SK-N-SH (cell line): Measurements from ENCODE around the gene CENPL. TPM values are rescaled to one million over a fixed set of nuclear protein-coding genes. Genes with fewer than 3 reads are reported as not detected.
"Not testable (repeated sequence)": the region's sequence is repeated elsewhere in the genome, so short reads cannot be mapped to it uniquely, and the experiment has no call there.

ENCODE experiments used
- CTCF ChIA-PET: fragments of 300-600, 350-600 bp; formaldehyde crosslinking; extraction: SDS; loops from one replicate; lab custom pipeline; 2021; lab: Yijun Ruan, JAX
- POLR2A ChIA-PET: fragments of 350-600 bp; sonication (Branson Sonifier 250); formaldehyde crosslinking; extraction: SDS; loops from one replicate; lab custom pipeline; 2020; ENCODE audit warnings: antibody characterized with exemption, inconsistent platforms; lab: Yijun Ruan, JAX
- DNase-seq: peaks from one replicate; pipeline ENCODE4 v3.0.0; 2012
- H2AFZ ChIP-seq: fragments of 200-600 bp; sonication (generic); 2 replicates; pipeline ENCODE4 v1.8.1; 2016; ENCODE audit warnings: antibody characterized with exemption, mild to moderate bottlenecking, low read depth
- H3F3A ChIP-seq: fragments of 200-600 bp; sonication (generic); replicated peaks from 2 replicates; pipeline ENCODE3; 2016; ENCODE audit warnings: antibody characterized with exemption, mild to moderate bottlenecking; ENCODE audit not compliant: insufficient read depth
- H3K27ac ChIP-seq, 2 experiments: fragments of 200-500 bp in 1 of 2; fragments of 200-600 bp in 1 of 2; sonication (Bioruptor generic) in 1 of 2; sonication (generic), shearing (Covaris generic) in 1 of 2; 2 replicates each; pipeline versions ENCODE4 v1.5.1 to v1.6.1; 2014 to 2016; ENCODE audit warnings: low read depth in 2 of 2, inconsistent platforms in 1 of 2, low read length in 1 of 2, mild to moderate bottlenecking in 1 of 2, mixed read lengths in 1 of 2
- H3K27me3 ChIP-seq: fragments of 200-600 bp; sonication (generic), shearing (Covaris generic); 2 replicates; pipeline ENCODE4 v1.6.1; 2016; ENCODE audit warnings: mixed run types; ENCODE audit not compliant: insufficient read depth
- H3K36me3 ChIP-seq, 2 experiments: fragments of 200-500 bp in 1 of 2; fragments of 200-600 bp in 1 of 2; sonication (Bioruptor generic) in 1 of 2; sonication (generic) in 1 of 2; replicated peaks in 1 of 2; 2 replicates each; pipeline versions ENCODE3 to v1.5.1; 2014 to 2016; ENCODE audit warnings: low read length in 1 of 2, mild to moderate bottlenecking in 1 of 2; ENCODE audit not compliant: insufficient read depth in 2 of 2, control insufficient read depth in 1 of 2
- H3K4me1 ChIP-seq, 2 experiments: fragments of 200-500 bp in 1 of 2; fragments of 200-600 bp in 1 of 2; sonication (Bioruptor generic) in 1 of 2; sonication (generic), shearing (Covaris generic) in 1 of 2; 2 replicates each; pipeline versions ENCODE4 v1.5.1 to v1.6.1; 2014 to 2016; ENCODE audit warnings: low read depth in 1 of 2, low read length in 1 of 2, mixed run types in 1 of 2; ENCODE audit not compliant: insufficient read depth in 2 of 2, control insufficient read depth in 1 of 2
- H3K4me2 ChIP-seq: fragments of 200-600 bp; sonication (generic), shearing (Covaris generic); 2 replicates; pipeline ENCODE4 v1.6.1; 2017; ENCODE audit warnings: mixed run types
- H3K4me3 ChIP-seq, 2 experiments: fragments of 200-500 bp in 1 of 2; fragments of 200-600 bp in 1 of 2; sonication (Bioruptor generic) in 1 of 2; sonication (generic), shearing (Covaris generic) in 1 of 2; 2 replicates each; pipeline versions ENCODE4 v1.5.1 to v1.8.1; 2014 to 2016; ENCODE audit warnings: low read depth in 2 of 2, inconsistent platforms in 1 of 2, low read length in 1 of 2, mild to moderate bottlenecking in 1 of 2, mixed read lengths in 1 of 2, moderate library complexity in 1 of 2
- H3K79me2 ChIP-seq: fragments of 200-600 bp; sonication (generic); 2 replicates; pipeline ENCODE4 v1.8.1; 2017; ENCODE audit warnings: mild to moderate bottlenecking; ENCODE audit not compliant: insufficient read depth
- H3K9ac ChIP-seq: fragments of 200-600 bp; sonication (generic); 2 replicates; pipeline ENCODE4 v1.6.1; 2017; ENCODE audit warnings: mixed run types
- H3K9me2 ChIP-seq: fragments of 200-600 bp; sonication (generic); 2 replicates; pipeline ENCODE4 v1.6.1; 2017; ENCODE audit warnings: mixed run types
- H3K9me3 ChIP-seq: fragments of 200-600 bp; sonication (generic); 2 replicates; pipeline ENCODE4 v1.6.1; 2017; ENCODE audit warnings: mixed run types, mild to moderate bottlenecking, moderate library complexity
- H4K20me1 ChIP-seq: fragments of 200-600 bp; sonication (generic); 2 replicates; pipeline ENCODE4 v1.6.1; 2017; ENCODE audit warnings: mild to moderate bottlenecking, mixed run types; ENCODE audit not compliant: insufficient read depth
- ELF1 ChIP-seq: IDR thresholded peaks from 2 replicates; pipeline ENCODE4 v1.4.0; 2012
- EP300 ChIP-seq, 2 experiments: IDR thresholded peaks; 2 replicates each; pipeline versions ENCODE4 v1.4.0 to v1.6.1; 2012; ENCODE audit warnings: borderline replicate concordance in 1 of 2, low read depth in 1 of 2, low read length in 1 of 2
- EZH2phosphoT487 ChIP-seq: fragments of 200-600 bp; sonication (generic); IDR thresholded peaks from 2 replicates; pipeline ENCODE4 v1.6.1; 2017; ENCODE audit warnings: low read depth, mixed run types, mild to moderate bottlenecking, antibody characterized with exemption, moderate library complexity, borderline replicate concordance
- FOSL2 ChIP-seq: IDR thresholded peaks from 2 replicates; pipeline ENCODE4 v1.4.0; 2012; ENCODE audit warnings: low read depth, mild to moderate bottlenecking, moderate library complexity, borderline replicate concordance
- FOXJ3 ChIP-seq: sonication (generic); formaldehyde crosslinking; IDR thresholded peaks from 2 replicates; pipeline ENCODE4 v1.5.1; 2020; ENCODE audit warnings: mild to moderate bottlenecking, missing genetic modification reagents
- FOXM1 ChIP-seq: IDR thresholded peaks from 2 replicates; pipeline ENCODE4 v1.4.0; 2012; ENCODE audit warnings: low read depth, mild to moderate bottlenecking
- GABPA ChIP-seq: IDR thresholded peaks from 2 replicates; pipeline ENCODE4 v1.4.0; 2012; ENCODE audit warnings: low read depth, mild to moderate bottlenecking
- GATA2 ChIP-seq: sonication (generic); formaldehyde crosslinking; IDR thresholded peaks from 2 replicates; pipeline ENCODE4 v1.5.0; 2020; ENCODE audit warnings: mild to moderate bottlenecking, missing genetic modification reagents
- JUND ChIP-seq: IDR thresholded peaks from 2 replicates; pipeline ENCODE4 v1.4.0; 2012
- MEF2A ChIP-seq: IDR thresholded peaks from 2 replicates; pipeline ENCODE4 v1.4.0; 2012; ENCODE audit warnings: low read depth, borderline replicate concordance
- NFIC ChIP-seq: IDR thresholded peaks from 2 replicates; pipeline ENCODE4 v1.4.0; 2012; ENCODE audit warnings: borderline replicate concordance
- NRF1 ChIP-seq: IDR thresholded peaks from 2 replicates; pipeline ENCODE4 v1.6.1; 2012; ENCODE audit warnings: low read depth, mild to moderate bottlenecking, low read length
- RXRA ChIP-seq: IDR thresholded peaks from 2 replicates; pipeline ENCODE4 v1.4.0; 2012; ENCODE audit warnings: low read depth, mild to moderate bottlenecking, borderline replicate concordance
- SIN3A ChIP-seq: IDR thresholded peaks from 2 replicates; pipeline ENCODE4 v1.6.1; 2012; ENCODE audit warnings: low read depth, mild to moderate bottlenecking, low read length, moderate library complexity, borderline replicate concordance
- TAF1 ChIP-seq: IDR thresholded peaks from 2 replicates; pipeline ENCODE4 v1.6.1; 2012; ENCODE audit warnings: low read depth, mild to moderate bottlenecking, low read length, moderate library complexity, borderline replicate concordance
- TCF12 ChIP-seq: IDR thresholded peaks from 2 replicates; pipeline ENCODE4 v1.4.0; 2012
- WGBS: methylation state at CpG from one replicate; pipeline ENCODE4 v1.1.6; 2017; ENCODE audit warnings: low lambda C conversion rate; 5-methylcytosine and 5-hydroxymethylcytosine counted together
- polyA plus RNA-seq, 3 experiments: library from polyadenylated mRNA; depleted of rRNA; stranded (reverse); fragments of >200 nt; gene quantifications; 2 replicates each; pipeline ENCODE4 v1.2.3, GENCODE V29; 2012
- TF ChIP-seq, protein P1 (sequence below): fragments of 150-350 bp; IDR thresholded peaks from 2 replicates; pipeline ENCODE4 v1.6.1; 2016; ENCODE audit warnings: mild to moderate bottlenecking, low read depth, low read length
- TF ChIP-seq, protein P2 (sequence below): IDR thresholded peaks from 2 replicates; pipeline ENCODE4 v1.4.0; 2012; ENCODE audit warnings: low read depth
- TF ChIP-seq, protein P3 (sequence below): IDR thresholded peaks from 2 replicates; pipeline ENCODE4; 2012

Gene CENPL
- polyA plus RNA-seq, 1 of the 3 experiments (the other 2 are of a cell fraction) = 4.0 TPM

DNA sequence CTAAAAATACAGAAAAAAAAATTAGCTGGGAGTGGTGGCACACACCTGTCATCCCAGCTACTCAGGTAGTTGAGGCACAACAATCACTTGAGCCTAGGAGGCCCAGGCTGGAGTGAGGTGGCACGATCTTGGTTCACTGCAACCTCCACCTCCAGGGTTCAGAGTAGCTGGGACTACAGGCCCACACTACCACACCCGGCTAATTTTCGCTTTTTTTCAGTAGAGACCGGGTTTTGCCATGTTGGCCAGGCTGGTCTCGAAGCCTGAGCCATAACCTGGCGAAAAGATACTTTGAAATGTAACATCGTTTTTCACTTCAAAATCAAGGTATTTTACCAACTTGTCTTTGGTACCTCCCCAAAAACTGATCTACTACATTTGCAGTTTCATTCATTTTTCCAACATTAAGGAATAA lies 37.1 kb upstream of the CENPL start (continued):
- no peak for TF ChIP-seq GATA2 (CRISPR knock-in tag)
- no peak for TF ChIP-seq EP300 (IDR thresholded peaks at IDR 0.05; ENCODE audit: borderline replicate concordance in 1 of 2, low read depth in 1 of 2, low read length in 1 of 2)
- TF ChIP-seq, protein P1, sequence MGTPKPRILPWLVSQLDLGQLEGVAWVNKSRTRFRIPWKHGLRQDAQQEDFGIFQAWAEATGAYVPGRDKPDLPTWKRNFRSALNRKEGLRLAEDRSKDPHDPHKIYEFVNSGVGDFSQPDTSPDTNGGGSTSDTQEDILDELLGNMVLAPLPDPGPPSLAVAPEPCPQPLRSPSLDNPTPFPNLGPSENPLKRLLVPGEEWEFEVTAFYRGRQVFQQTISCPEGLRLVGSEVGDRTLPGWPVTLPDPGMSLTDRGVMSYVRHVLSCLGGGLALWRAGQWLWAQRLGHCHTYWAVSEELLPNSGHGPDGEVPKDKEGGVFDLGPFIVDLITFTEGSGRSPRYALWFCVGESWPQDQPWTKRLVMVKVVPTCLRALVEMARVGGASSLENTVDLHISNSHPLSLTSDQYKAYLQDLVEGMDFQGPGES = no peak
- TF ChIP-seq JUND = peak; percentile 15; the same call in 1 of the 2 replicates
- no peak for TF ChIP-seq TCF12
- TF ChIP-seq FOSL2 = no peak

DNA sequence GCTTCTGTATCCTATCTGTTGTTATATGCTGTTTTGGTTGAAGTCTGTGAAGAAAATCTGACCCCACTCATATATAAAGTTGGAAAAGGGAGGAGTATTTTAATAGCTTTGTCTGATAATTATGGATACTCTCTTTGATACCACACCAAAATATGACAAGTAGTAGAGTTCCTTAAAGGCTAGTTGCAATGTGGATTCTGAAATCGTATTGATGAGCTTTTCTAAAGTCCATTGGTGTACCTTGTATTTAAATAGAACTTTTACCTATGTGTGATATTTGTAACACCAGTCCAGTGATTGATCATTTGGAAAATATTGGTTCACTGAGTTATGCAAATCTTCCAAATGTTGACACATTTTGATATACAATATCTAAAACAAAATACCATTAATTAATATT lies 35.4 kb upstream of the CENPL start:
- Histone ChIP-seq H3F3A (peaks cover 73% of the 10 kb centered on the region), H3K9me3 (no peaks in the 10 kb centered on the region), H3K9ac (no peak overlapping the region), H3K27ac (no peak overlapping the region; a peak in 1 of 4 replicates), H3K4me3 (no peak overlapping the region), H3K9me2 (no peaks in the 10 kb centered on the region), H3K36me3 (peaks cover 46 to 67% of the 10 kb centered on the region in 2 experiments), H4K20me1 (peaks cover 27% of the 10 kb centered on the region), H3K27me3 (no peaks in the 10 kb centered on the region), H2AFZ (no peak overlapping the region), H3K4me2 (no peak overlapping the region), H3K79me2 (peaks cover 4% of the 10 kb centered on the region), H3K4me1 (peaks cover 6 to 8% of the 10 kb centered on the region in 2 experiments; a peak in 2 of 4 replicates)
- 100% methylated on average over 1 of the region's 1 CpG for WGBS
- CTCF ChIA-PET = interaction anchor here (0.7 to 1.1 kb wide), 2 partner anchors 15 to 794 kb away, joined by 3 to 5 read pairs; no protein-coding TSS in a partner anchor
- POLR2A ChIA-PET = interaction anchor here (0.7 to 1.3 kb wide), 2 partner anchors 8 to 133 kb away, joined by 3 to 4 read pairs; partner anchors contain the start of genes GAS5 and ZBTB37
- no peak for DNase-seq
- TF ChIP-seq GABPA = no peak
- no peak for TF ChIP-seq EZH2phosphoT487
- no peak for TF ChIP-seq MEF2A
- TF ChIP-seq, protein P2, sequence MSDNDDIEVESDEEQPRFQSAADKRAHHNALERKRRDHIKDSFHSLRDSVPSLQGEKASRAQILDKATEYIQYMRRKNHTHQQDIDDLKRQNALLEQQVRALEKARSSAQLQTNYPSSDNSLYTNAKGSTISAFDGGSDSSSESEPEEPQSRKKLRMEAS = no peak
- TF ChIP-seq TCF12 = no peak
- TF ChIP-seq EP300 (IDR thresholded peaks at IDR 0.05; ENCODE audit: borderline replicate concordance in 1 of 2, low read depth in 1 of 2, low read length in 1 of 2) = no peak
- TF ChIP-seq FOXM1 = no peak
- TF ChIP-seq GATA2 (CRISPR knock-in tag) = no peak
- no peak for TF ChIP-seq FOXJ3 (CRISPR knock-in tag)
- TF ChIP-seq RXRA = no peak
- no peak for TF ChIP-seq NRF1
- TF ChIP-seq JUND = no peak
- TF ChIP-seq, protein P3, sequence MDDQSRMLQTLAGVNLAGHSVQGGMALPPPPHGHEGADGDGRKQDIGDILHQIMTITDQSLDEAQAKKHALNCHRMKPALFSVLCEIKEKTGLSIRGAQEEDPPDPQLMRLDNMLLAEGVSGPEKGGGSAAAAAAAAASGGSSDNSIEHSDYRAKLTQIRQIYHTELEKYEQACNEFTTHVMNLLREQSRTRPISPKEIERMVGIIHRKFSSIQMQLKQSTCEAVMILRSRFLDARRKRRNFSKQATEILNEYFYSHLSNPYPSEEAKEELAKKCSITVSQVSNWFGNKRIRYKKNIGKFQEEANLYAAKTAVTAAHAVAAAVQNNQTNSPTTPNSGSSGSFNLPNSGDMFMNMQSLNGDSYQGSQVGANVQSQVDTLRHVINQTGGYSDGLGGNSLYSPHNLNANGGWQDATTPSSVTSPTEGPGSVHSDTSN = no peak
- TF ChIP-seq NFIC = no peak
- no peak for TF ChIP-seq SIN3A
- no peak for TF ChIP-seq ELF1
- no peak for TF ChIP-seq TAF1

DNA sequence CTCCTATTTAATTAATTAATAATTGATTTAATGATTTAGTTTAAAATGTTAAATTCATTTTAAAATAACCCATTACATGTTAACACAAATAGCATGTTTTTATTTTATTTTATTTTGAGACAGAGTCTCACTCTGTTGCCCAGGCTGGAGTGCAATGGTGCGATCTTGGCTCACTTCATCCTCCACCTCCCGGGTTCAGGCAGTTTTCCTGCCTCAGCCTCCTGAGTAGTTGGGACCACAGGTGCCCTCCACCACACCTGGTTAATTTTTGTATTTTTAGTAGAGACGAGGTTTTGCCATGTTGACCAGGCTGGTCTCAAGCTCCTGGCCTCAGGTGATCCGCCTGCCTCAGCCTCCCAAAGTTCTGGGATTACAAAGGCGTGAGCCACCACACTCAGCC lies 34.9 kb upstream of the CENPL start:
- H3F3A ChIP-seq = peaks cover 68% of the 10 kb centered on the region

More for the DNA sequence above, 34.9 kb upstream of the CENPL start:
- H3K79me2 ChIP-seq, H2AFZ ChIP-seq, H3K9me2 ChIP-seq, DNase-seq, H3K9me3 ChIP-seq, H3K27ac ChIP-seq, CTCF ChIA-PET, H3K9ac ChIP-seq, H3K4me3 ChIP-seq, H3K4me2 ChIP-seq, H3K4me1 ChIP-seq, H3K27me3 ChIP-seq: not testable (repeated sequence)
- Histone ChIP-seq H4K20me1 (peaks cover 22% of the 10 kb centered on the region), H3K36me3 (peaks cover 42 to 66% of the 10 kb centered on the region in 2 experiments)
- 98% methylated on average over 5 of the region's 5 CpGs for WGBS
- POLR2A ChIA-PET = interaction anchor here (0.7 to 1.3 kb wide), 2 partner anchors 9 to 133 kb away, joined by 3 to 4 read pairs; partner anchors contain the start of genes GAS5 and ZBTB37
